Endothelial cell of umbilical vein (primary cell): Measurements from ENCODE around the gene COL6A3. TPM values are rescaled to one million over a fixed set of nuclear protein-coding genes. Genes with fewer than 3 reads are reported as not detected.
A peak's percentile ranks its signal among the peaks of the same experiment; 100 is the strongest.

Experiments
- BruUV-seq: library from RNA; stranded (reverse); fragments of 400-500 nt; replicated peaks from 2 replicates; lab custom pipeline; 2021; lab: Mats Ljungman, UMichigan
- CTCF ChIA-PET: fragments of 300-600, 350-600 bp; sonication (Branson Sonifier 250); formaldehyde crosslinking; loops from one replicate; lab custom pipeline; 2021; ENCODE audit warnings: antibody characterized with exemption, inconsistent platforms; lab: Charles Lee
- POLR2A ChIA-PET: fragments of 300-600, 350-600 bp; sonication (Branson Sonifier 250); formaldehyde crosslinking; loops from one replicate; lab custom pipeline; 2021; ENCODE audit warnings: antibody characterized with exemption, inconsistent platforms; lab: Charles Lee
- DNase-seq: peaks from one replicate; pipeline ENCODE4 v3.0.0-alpha.2; 2011; ENCODE audit warnings: low read depth, low spot score
- FAIRE-seq: peaks from 2 replicates; lab custom pipeline; 2011; peaks lifted over from hg19 to GRCh38; lab: Jason Lieb, UNC
- H2AFZ ChIP-seq: 2 replicates; pipeline ENCODE4 v1.6.0; 2012; ENCODE audit warnings: low read depth, low read length, control low read depth, inconsistent platforms
- H3K27ac ChIP-seq: 2 replicates; pipeline ENCODE4 v1.5.1; 2011; ENCODE audit warnings: low read depth, mild to moderate bottlenecking, control low read depth, low read length, moderate library complexity; ENCODE audit not compliant: insufficient read depth
- H3K27me3 ChIP-seq, 2 experiments: 2 replicates each; pipeline versions ENCODE4 v1.6.0 to v1.6.1; 2011; ENCODE audit warnings: low read length in 2 of 2, mixed read lengths in 1 of 2; ENCODE audit not compliant: control insufficient read depth in 2 of 2, insufficient read depth in 2 of 2
- H3K36me3 ChIP-seq, 2 experiments: 2 replicates in 1 of 2; 3 replicates in 1 of 2; pipeline ENCODE4 v1.5.1; 2011; ENCODE audit warnings: low read length in 2 of 2, mild to moderate bottlenecking in 1 of 2, moderate library complexity in 1 of 2; ENCODE audit not compliant: control insufficient read depth in 2 of 2, insufficient read depth in 2 of 2; ENCODE audit errors: extremely low read depth in 1 of 2
- H3K4me1 ChIP-seq: 3 replicates; pipeline ENCODE4 v1.5.1; 2011; ENCODE audit warnings: mild to moderate bottlenecking, low read length; ENCODE audit not compliant: control insufficient read depth, insufficient read depth; ENCODE audit errors: extremely low read depth
- H3K4me2 ChIP-seq: 2 replicates; pipeline ENCODE4 v1.6.1; 2011; ENCODE audit warnings: low read length, control low read depth, mixed read lengths; ENCODE audit not compliant: insufficient read depth
- H3K4me3 ChIP-seq, 3 experiments: fragments of 200-600 bp in 1 of 3; sonication (generic), shearing (Covaris generic) in 1 of 3; replicated peaks in 1 of 3; 2 replicates each; pipeline ENCODE4 v1.5.1; 2011 to 2016; ENCODE audit warnings: control low read depth in 3 of 3, low read length in 3 of 3, mild to moderate bottlenecking in 2 of 3, inconsistent platforms in 1 of 3, low read depth in 1 of 3, moderate library complexity in 1 of 3; ENCODE audit not compliant: insufficient read depth in 1 of 3
- H3K79me2 ChIP-seq: 2 replicates; pipeline ENCODE4 v1.6.0; 2012; ENCODE audit warnings: low read length, inconsistent platforms; ENCODE audit not compliant: control insufficient read depth, insufficient read depth
- H3K9ac ChIP-seq: replicated peaks from 2 replicates; pipeline ENCODE3; 2011; ENCODE audit warnings: low read length, control low read depth; ENCODE audit not compliant: insufficient read depth; ENCODE audit errors: extremely low read depth
- H3K9me1 ChIP-seq: replicated peaks from 3 replicates; pipeline ENCODE4 v1.6.0; 2011; ENCODE audit warnings: mild to moderate bottlenecking, low read length; ENCODE audit not compliant: control insufficient read depth, insufficient read depth; ENCODE audit errors: extremely low read depth
- H3K9me3 ChIP-seq: replicated peaks from 2 replicates; pipeline ENCODE4 v1.5.1; 2012; ENCODE audit warnings: low read length, inconsistent platforms; ENCODE audit not compliant: control insufficient read depth, insufficient read depth
- H4K20me1 ChIP-seq: replicated peaks from 2 replicates; pipeline ENCODE3; 2011; ENCODE audit warnings: mild to moderate bottlenecking, low read length; ENCODE audit not compliant: control insufficient read depth, insufficient read depth; ENCODE audit errors: extremely low read depth
- CTCF ChIP-seq, 2 donors: IDR thresholded peaks; 1 replicate in 1 of 2; 2 replicates in 1 of 2; pipeline ENCODE4 v1.5.1; 2011; ENCODE audit warnings: low read length in 2 of 2, mild to moderate bottlenecking in 2 of 2, moderate library complexity in 2 of 2, control low read depth in 1 of 2, inconsistent platforms in 1 of 2, low read depth in 1 of 2; ENCODE audit not compliant: insufficient read depth in 1 of 2; ENCODE audit errors: extremely low read depth in 1 of 2
- EZH2 ChIP-seq: IDR thresholded peaks from 2 replicates; pipeline ENCODE4 v1.6.1; 2012; ENCODE audit warnings: borderline replicate concordance, low read depth, mild to moderate bottlenecking, moderate library complexity, low read length, inconsistent platforms; ENCODE audit not compliant: severe bottlenecking
- FOS ChIP-seq: IDR thresholded peaks from 2 replicates; pipeline ENCODE4 v1.6.1; 2011; ENCODE audit warnings: mild to moderate bottlenecking, low read length, moderate library complexity, borderline replicate concordance; ENCODE audit not compliant: insufficient read depth
- GATA2 ChIP-seq: IDR thresholded peaks from 2 replicates; pipeline ENCODE4 v1.7.0; 2011; ENCODE audit warnings: low read depth, mild to moderate bottlenecking, moderate library complexity, mixed read lengths, low read length; ENCODE audit not compliant: insufficient read length, insufficient read depth
- JUN ChIP-seq: IDR thresholded peaks from 2 replicates; pipeline ENCODE4 v1.6.1; 2011; ENCODE audit warnings: borderline replicate concordance, low read depth; ENCODE audit not compliant: insufficient read length, insufficient read depth
- MAX ChIP-seq: IDR thresholded peaks from 2 replicates; pipeline ENCODE4 v1.6.1; 2011; ENCODE audit not compliant: insufficient read depth, insufficient read length
- MYC ChIP-seq: IDR thresholded peaks from one replicate; pipeline ENCODE4 v1.6.1; 2011; ENCODE audit warnings: mild to moderate bottlenecking, low read depth, low read length
- POLR2A ChIP-seq: IDR thresholded peaks from 2 replicates; pipeline ENCODE4 v1.6.1; 2012; ENCODE audit warnings: low read depth, mild to moderate bottlenecking, control low read depth, low read length
- POLR2AphosphoS5 ChIP-seq: IDR thresholded peaks from 2 replicates; pipeline ENCODE4 v1.6.1; 2012; ENCODE audit warnings: low read depth, mild to moderate bottlenecking, control low read depth, low read length, moderate library complexity; ENCODE audit not compliant: insufficient read depth
- dilution Hi-C: fragments of 300-500 bp; cut with MboI; formaldehyde crosslinking; loops from one replicate; pipeline ENCODE4 v1.15.0; 2019; ENCODE audit warnings: low sequenced_read_pairs; ENCODE audit not compliant: extremely low pct_ligation_motif_present
- intact Hi-C: fragments of 100-400 bp; cut with micrococcal nuclease; formaldehyde crosslinking; loops from one replicate; pipeline ENCODE4 v1.10.0; 2022
- polyA plus RNA-seq, 4 experiments: library from polyadenylated mRNA; depleted of rRNA in 3 of 4; stranded (reverse) in 3 of 4; unstranded in 1 of 4; fragments of >200 nt; gene quantifications; 2 replicates each; pipeline versions ENCODE4 v1.2.1 to v1.2.3, GENCODE V29; 2011 to 2012; ENCODE audit warnings: missing spikeins in 1 of 4
- total RNA-seq: library from RNA; stranded (reverse); gene quantifications from 2 replicates; pipeline ENCODE4 v1.2.3, GENCODE V29; 2021

The COL6A3 gene
- total and polyA plus RNA-seq, 2 donors (not counting 3 experiments of a cell fraction or from before 2014, with no cell fraction given), result 0.03 TPM; not detected in 1

GRCh38 chr2:237408335-237409000, 5.5 kb downstream of the COL6A3 start:
- Histone ChIP-seq H3K4me3 (no peak overlapping the region), H3K27ac (no peak overlapping the region), H3K27me3 (peaks cover 15 to 27% of the 10 kb centered on the region in 2 experiments), H3K9ac (no peak overlapping the region), H3K9me3 (no peaks in the 10 kb centered on the region), H4K20me1 (no peaks in the 10 kb centered on the region), H2AFZ (no peak overlapping the region), H3K36me3 (no peaks in the 10 kb centered on the region), H3K4me2 (no peak overlapping the region), H3K4me1 (no peaks in the 10 kb centered on the region), H3K79me2 (no peaks in the 10 kb centered on the region), H3K9me1 (no peaks in the 10 kb centered on the region)
- intact Hi-C loops, result no loop called here
- no TSS peak for BruUV-seq
- no peak for DNase-seq
- FAIRE-seq, result peak; percentile 4
- no peak for TF ChIP-seq EZH2
- no peak for TF ChIP-seq MYC
- TF ChIP-seq JUN, result no peak
- TF ChIP-seq CTCF (IDR thresholded peaks at IDR 0.05; ENCODE audit: extremely low read depth in 1 of 2, insufficient read depth in 1 of 2, low read depth in 1 of 2, low read length in 2 of 2), result no peak
- TF ChIP-seq POLR2A, result no peak
- no peak for TF ChIP-seq GATA2
- TF ChIP-seq FOS, result no peak
- TF ChIP-seq MAX, result no peak
- no peak for TF ChIP-seq POLR2AphosphoS5
- ChIA-PET CTCF (interaction anchor here (0.6 to 7.3 kb wide), 11 partner anchors 13 to 335 kb away, joined by 3 to 109 read pairs (median 5); no protein-coding TSS in a partner anchor), POLR2A (no interaction called here)
- dilution Hi-C loops, result no loop called here
